Breast epithelium (tissue), 4 donors: Measurements from ENCODE around the gene WDR7. TPM values are rescaled to one million over a fixed set of nuclear protein-coding genes. Genes with fewer than 3 reads are reported as not detected.
"Not testable (repeated sequence)": the region's sequence is repeated elsewhere in the genome, so short reads cannot be mapped to it uniquely, and the experiment has no call there.

Experiments used
- DNase-seq, 2 donors: peaks; one replicate each; pipeline ENCODE4 v3.0.0-alpha.2; 2019; ENCODE audit warnings: low spot score in 2 of 2
- H3K27ac ChIP-seq, 2 donors: fragments of 200-600 bp; sonication (generic) in 1 of 2; one replicate each; pipeline ENCODE4 v1.5.1; 2016 to 2019; ENCODE audit warnings: mild to moderate bottlenecking in 1 of 2
- H3K27me3 ChIP-seq, 2 donors: fragments of 200-600 bp; sonication (generic) in 1 of 2; one replicate each; pipeline versions ENCODE4 v1.5.1 to v1.6.0; 2017 to 2019; ENCODE audit warnings: control low read depth in 1 of 2, mild to moderate bottlenecking in 1 of 2
- H3K36me3 ChIP-seq: fragments of 200-600 bp; one replicate; pipeline ENCODE4 v1.5.1; 2019
- H3K4me1 ChIP-seq, 2 donors: fragments of 200-600 bp; sonication (generic); one replicate each; pipeline ENCODE4 v1.5.1; 2016 to 2019; ENCODE audit warnings: control low read depth in 1 of 2
- H3K4me3 ChIP-seq, 3 donors: fragments of 200-600 bp; sonication (generic); 1 replicate in 2 of 3; 2 replicates in 1 of 3; pipeline ENCODE4 v1.5.1; 2016 to 2019; ENCODE audit warnings: mild to moderate bottlenecking in 3 of 3, moderate library complexity in 2 of 3
- H3K9me3 ChIP-seq, 2 donors: fragments of 200-600 bp; sonication (generic) in 1 of 2; one replicate each; pipeline ENCODE4 v1.5.1; 2016 to 2019; ENCODE audit warnings: control low read depth in 1 of 2
- POLR2A ChIP-seq: fragments of 450-650 bp; IDR thresholded peaks from one replicate; pipeline ENCODE4 v1.6.1; 2016; ENCODE audit warnings: antibody characterized with exemption, mild to moderate bottlenecking, moderate library complexity
- POLR2AphosphoS5 ChIP-seq, 3 donors: sonication (generic); formaldehyde crosslinking; IDR thresholded peaks; one replicate each; pipeline ENCODE4 v1.6.1; 2017; ENCODE audit warnings: antibody characterized with exemption in 3 of 3
- intact Hi-C: fragments of 100-400 bp; cut with DNase I; formaldehyde crosslinking; loops from one replicate; pipeline ENCODE4 v1.15.1; 2023; ENCODE audit warnings: low total_unique reads
- total RNA-seq, 3 donors: library from RNA; depleted of rRNA; stranded (reverse); fragments of >200 nt; gene quantifications; one replicate each; pipeline ENCODE4 v1.1.0, GENCODE V29; 2016
- TF ChIP-seq, protein P1 (sequence below), 3 donors: fragments of 450-650 bp; IDR thresholded peaks; one replicate each; pipeline ENCODE4 v1.5.1; 2016 to 2017; ENCODE audit warnings: antibody characterized with exemption in 3 of 3, mild to moderate bottlenecking in 3 of 3, moderate library complexity in 3 of 3

The WDR7 gene
- total RNA-seq, 3 donors from 2014 or later = 28.3 to 32.6 (median 31.1) TPM

GRCh38 chr18:56651771-56652092 lies 573 bp downstream of the WDR7 start:
- Histone ChIP-seq H3K36me3 (no peaks in the 10 kb centered on the region), H3K27ac (peak overlapping the region; percentile 86 to 88)

DNA sequence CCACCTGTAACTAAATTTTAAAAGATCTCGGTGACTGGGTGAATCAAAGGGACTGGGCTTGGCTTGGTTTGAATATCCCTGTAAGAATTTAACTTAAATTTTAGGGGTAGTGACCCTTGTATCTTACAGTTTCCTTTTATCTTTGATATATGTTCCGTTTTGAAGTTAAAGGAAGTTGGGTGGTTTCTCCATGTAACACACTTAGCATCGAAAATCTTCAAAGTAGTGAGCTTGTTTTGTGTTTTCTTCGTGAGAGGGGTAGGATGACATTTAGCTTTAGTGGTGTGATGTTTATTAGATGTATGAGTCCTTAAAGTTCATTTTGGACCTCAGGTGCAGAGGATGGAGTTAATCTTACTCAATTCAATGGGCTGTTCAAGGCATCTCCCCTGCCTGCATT lies 1.6 kb downstream of the WDR7 start:
- H3K4me3 ChIP-seq = no peak overlapping the region
- intact Hi-C loops = no loop called here
- H3K4me1 ChIP-seq = no peaks in the 10 kb centered on the region
- no peaks in the 10 kb centered on the region for H3K27me3 ChIP-seq
- DNase-seq = no peak
- no peaks in the 10 kb centered on the region for H3K9me3 ChIP-seq
- TF ChIP-seq POLR2A = no peak
- TF ChIP-seq, protein P1, sequence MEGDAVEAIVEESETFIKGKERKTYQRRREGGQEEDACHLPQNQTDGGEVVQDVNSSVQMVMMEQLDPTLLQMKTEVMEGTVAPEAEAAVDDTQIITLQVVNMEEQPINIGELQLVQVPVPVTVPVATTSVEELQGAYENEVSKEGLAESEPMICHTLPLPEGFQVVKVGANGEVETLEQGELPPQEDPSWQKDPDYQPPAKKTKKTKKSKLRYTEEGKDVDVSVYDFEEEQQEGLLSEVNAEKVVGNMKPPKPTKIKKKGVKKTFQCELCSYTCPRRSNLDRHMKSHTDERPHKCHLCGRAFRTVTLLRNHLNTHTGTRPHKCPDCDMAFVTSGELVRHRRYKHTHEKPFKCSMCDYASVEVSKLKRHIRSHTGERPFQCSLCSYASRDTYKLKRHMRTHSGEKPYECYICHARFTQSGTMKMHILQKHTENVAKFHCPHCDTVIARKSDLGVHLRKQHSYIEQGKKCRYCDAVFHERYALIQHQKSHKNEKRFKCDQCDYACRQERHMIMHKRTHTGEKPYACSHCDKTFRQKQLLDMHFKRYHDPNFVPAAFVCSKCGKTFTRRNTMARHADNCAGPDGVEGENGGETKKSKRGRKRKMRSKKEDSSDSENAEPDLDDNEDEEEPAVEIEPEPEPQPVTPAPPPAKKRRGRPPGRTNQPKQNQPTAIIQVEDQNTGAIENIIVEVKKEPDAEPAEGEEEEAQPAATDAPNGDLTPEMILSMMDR (IDR thresholded peaks at IDR 0.05) = no peak
- no peak for TF ChIP-seq POLR2AphosphoS5 (IDR thresholded peaks at IDR 0.05)
- H3K27ac ChIP-seq = no peak overlapping the region
- no peaks in the 10 kb centered on the region for H3K36me3 ChIP-seq

More at GRCh38 chr18:56651771-56652092, 573 bp downstream of the WDR7 start:
- Histone ChIP-seq H3K4me1 (no peaks in the 10 kb centered on the region), H3K9me3 (no peaks in the 10 kb centered on the region), H3K27me3 (no peaks in the 10 kb centered on the region), H3K4me3 (peak overlapping the region; percentile 68 to 95 (median 84))
- TF ChIP-seq, protein P1 (IDR thresholded peaks at IDR 0.05) = no peak
- TF ChIP-seq POLR2AphosphoS5 (IDR thresholded peaks at IDR 0.05) = no peak
- no peak for TF ChIP-seq POLR2A
- no peak for DNase-seq
- intact Hi-C loops = no loop called here

DNA sequence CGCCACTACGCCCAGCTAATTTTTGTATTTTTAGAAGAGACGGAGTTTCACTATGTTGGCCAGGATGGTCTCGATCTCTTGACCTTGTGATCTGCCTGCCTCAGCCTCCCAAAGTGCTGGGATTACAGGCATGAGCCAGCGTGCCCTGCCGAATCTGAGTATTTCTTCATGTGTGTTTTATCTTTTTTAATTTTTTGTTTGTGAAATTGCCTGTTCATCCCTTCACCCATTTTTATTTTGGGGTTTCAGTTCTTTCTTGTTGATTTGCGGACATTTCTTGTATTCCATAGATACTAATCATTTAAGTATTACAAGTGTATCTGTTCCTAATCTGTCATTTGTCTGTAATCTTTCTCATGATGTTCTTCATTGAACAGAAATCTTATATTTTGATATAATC lies 3.1 kb downstream of the WDR7 start:
- intact Hi-C loops, H3K27ac ChIP-seq, H3K27me3 ChIP-seq, H3K36me3 ChIP-seq, H3K4me3 ChIP-seq, DNase-seq, H3K9me3 ChIP-seq, H3K4me1 ChIP-seq: not testable (repeated sequence)

DNA sequence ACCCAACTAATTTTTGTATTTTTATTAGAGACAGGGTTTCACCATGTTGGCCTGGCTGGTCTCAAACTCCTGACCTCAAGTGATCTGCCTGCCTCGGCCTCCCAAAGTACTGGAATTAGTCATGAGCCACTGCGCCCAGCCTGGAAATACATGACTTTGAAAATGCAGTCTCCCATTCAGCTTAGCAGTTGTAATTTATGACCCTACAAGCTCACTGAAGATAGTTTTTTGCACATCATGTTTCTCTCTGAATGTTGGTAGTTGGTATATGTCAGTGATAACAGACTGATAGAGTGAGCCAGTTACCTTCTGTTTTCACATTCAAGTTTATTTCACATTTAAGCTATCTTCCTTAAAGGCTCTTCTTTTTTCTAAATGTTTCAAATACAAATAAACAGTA lies 7.1 kb downstream of the WDR7 start:
- intact Hi-C loops = no loop called here
- DNase-seq = no peak
- Histone ChIP-seq H3K36me3 (no peaks in the 10 kb centered on the region), H3K9me3 (no peaks in the 10 kb centered on the region), H3K4me3 (no peak overlapping the region), H3K27ac (no peak overlapping the region), H3K27me3 (no peaks in the 10 kb centered on the region), H3K4me1 (no peaks in the 10 kb centered on the region)
- no peak for TF ChIP-seq POLR2AphosphoS5 (IDR thresholded peaks at IDR 0.05)
- TF ChIP-seq POLR2A = no peak
- TF ChIP-seq, protein P1 (IDR thresholded peaks at IDR 0.05) = no peak

DNA sequence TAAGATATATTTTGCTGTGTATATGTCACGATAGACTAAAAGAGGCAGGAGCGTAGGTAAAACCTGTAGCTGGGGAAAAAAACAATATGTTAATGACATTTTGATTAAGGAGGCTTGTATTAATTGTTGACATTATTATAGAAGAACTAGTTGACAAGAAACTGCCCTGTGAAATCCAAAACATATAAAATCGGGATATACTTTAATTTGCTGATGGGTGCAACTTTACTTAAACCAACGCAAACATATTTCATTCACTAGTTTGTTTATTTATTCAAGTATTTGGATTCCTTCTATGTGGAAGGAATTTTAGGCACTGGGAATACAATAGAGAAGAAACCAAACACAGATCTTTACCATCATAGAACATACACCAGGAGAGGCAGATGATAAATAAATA lies 8.0 kb downstream of the WDR7 start:
- intact Hi-C loops = no loop called here
- Histone ChIP-seq H3K4me3 (no peak overlapping the region), H3K27ac (no peak overlapping the region), H3K4me1 (no peaks in the 10 kb centered on the region), H3K9me3 (no peaks in the 10 kb centered on the region), H3K27me3 (no peaks in the 10 kb centered on the region), H3K36me3 (no peaks in the 10 kb centered on the region)
- no peak for DNase-seq
- TF ChIP-seq POLR2A (no peak), POLR2AphosphoS5 (IDR thresholded peaks at IDR 0.05) (no peak)
- TF ChIP-seq, protein P1 (IDR thresholded peaks at IDR 0.05) = no peak

GRCh38 chr18:56660655-56661054 lies 9.5 kb downstream of the WDR7 start:
- TF ChIP-seq POLR2AphosphoS5 (IDR thresholded peaks at IDR 0.05) (no peak), POLR2A (no peak)
- TF ChIP-seq, protein P1 (IDR thresholded peaks at IDR 0.05) = no peak
- H3K4me1 ChIP-seq = no peaks in the 10 kb centered on the region
- no peak overlapping the region for H3K27ac ChIP-seq
- no peak for DNase-seq
- H3K27me3 ChIP-seq = no peaks in the 10 kb centered on the region
- no peaks in the 10 kb centered on the region for H3K36me3 ChIP-seq
- no peak overlapping the region for H3K4me3 ChIP-seq
- intact Hi-C loops = no loop called here
- H3K9me3 ChIP-seq = no peaks in the 10 kb centered on the region
